Measurements from ENCODE around the gene UBE3A. TPM values are rescaled to one million over a fixed set of nuclear protein-coding genes. Genes with fewer than 3 reads are reported as not detected.
"Not testable (repeated sequence)": the region's sequence is repeated elsewhere in the genome, so short reads cannot be mapped to it uniquely, and the experiment has no call there.

The UBE3A gene
- total RNA-seq, 1 experiment from 2014 or later, result 67.6 TPM

DNA sequence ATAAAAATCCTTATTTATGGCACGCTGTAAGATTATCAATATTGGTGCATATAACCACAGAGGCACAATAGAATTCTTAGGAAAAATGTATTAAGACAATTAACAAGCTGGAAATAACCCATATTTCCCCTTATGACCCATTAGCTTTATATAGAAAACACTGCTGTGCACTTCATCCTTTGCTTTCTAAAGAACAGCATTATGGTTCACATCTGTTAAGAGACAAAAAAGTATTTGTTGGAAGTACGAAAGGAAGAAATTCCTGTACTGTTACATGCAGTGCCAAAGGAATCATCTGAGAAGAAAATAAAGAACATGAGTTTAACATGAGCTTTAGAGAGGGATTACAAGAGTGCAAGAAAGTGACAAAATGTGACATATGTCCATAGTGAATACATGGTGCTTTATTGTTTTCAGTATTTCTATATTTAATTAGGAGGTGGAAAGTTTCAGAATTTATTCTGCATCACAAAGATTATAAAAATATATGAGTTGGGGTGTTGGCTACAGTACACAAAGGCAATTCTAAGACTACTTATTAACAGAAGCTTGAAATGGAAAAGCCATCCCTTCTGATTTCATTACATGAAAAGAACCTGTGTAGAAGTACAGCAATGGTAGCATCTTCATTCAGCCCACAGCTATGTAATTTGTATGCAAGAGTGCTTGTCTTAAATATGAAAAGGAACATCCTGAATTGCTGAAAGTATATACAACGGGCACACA, 6.8 kb downstream of the UBE3A start:
- no peak for DNase-seq (ENCODE audit: low read depth in 1 of 2, low spot score in 2 of 2)
- H3K27me3 ChIP-seq (replicated peaks), result no peaks in the 10 kb centered on the region
- H3K36me3 ChIP-seq, result peaks cover 24% of the 10 kb centered on the region
- no peaks in the 10 kb centered on the region; the same call in 1 of the 2 replicates for H3K4me1 ChIP-seq (replicated peaks)
- H3K4me3 ChIP-seq, result no peak overlapping the region
- no peaks in the 10 kb centered on the region; the same call in 1 of the 2 replicates for H3K9me3 ChIP-seq (replicated peaks)
- H3K27ac ChIP-seq, result no peak overlapping the region

DNA sequence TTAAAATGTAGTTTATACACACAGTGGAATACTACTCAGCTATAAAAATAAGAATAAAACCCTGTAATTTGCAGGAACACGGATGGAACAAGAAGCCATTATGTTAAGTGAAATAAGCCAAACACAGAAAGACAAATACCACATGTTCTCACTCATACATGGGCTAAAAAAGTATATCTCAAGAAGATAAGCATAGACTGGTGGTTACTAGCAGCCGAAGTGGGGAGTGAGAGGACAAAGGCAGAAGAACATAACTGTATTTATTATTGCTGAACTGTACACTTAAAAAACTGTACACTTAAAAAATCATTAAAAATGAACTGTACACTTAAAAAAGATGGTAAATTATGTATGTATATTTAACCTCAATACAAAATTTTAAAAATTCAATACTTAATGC, 11.0 kb downstream of the UBE3A start:
- Histone ChIP-seq H3K36me3 (peaks cover 16% of the 10 kb centered on the region), H3K27me3 (replicated peaks) (no peaks in the 10 kb centered on the region), H3K4me1 (replicated peaks) (no peaks in the 10 kb centered on the region; the same call in 1 of the 2 replicates), H3K4me3 (no peak overlapping the region), H3K27ac (no peak overlapping the region), H3K9me3 (replicated peaks) (no peaks in the 10 kb centered on the region)
- no peak for DNase-seq (ENCODE audit: low read depth in 1 of 2, low spot score in 2 of 2)

DNA sequence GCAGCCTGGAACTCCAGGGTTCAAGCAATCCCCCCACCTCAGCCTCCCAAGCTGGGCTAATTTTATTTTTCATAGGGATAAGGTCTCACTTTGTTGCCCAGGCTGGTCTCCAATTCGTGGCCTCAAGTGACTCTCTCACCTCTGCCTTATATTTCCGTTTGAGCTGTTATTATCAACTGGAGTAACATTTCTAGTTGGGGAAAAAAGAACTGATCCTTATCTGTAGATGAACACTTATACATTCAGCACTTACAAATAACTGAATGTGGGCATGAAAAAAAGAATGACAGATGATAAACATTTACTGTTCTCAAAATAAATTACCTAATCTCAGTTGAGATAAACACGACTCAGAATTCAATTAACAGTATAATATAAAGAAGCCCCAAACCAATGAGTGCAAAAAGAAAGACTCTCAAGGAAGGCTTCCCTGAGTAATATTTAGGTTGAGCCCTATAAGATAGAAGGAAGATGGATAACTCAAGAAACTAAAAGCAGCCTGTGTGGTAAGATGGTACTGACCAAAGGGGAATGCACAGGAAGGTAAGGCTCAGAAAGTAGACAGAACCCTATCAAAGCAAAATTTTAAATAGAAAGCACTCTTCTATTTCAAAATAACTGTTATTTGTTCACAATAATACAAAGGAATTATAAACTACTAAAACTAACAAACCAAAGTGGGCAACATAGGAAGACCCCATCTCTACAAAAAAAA, 11.8 kb downstream of the UBE3A start:
- no peak for DNase-seq (ENCODE audit: low read depth in 1 of 2, low spot score in 2 of 2)
- no peaks in the 10 kb centered on the region; the same call in 1 of the 2 replicates for H3K4me1 ChIP-seq (replicated peaks)
- H3K27me3 ChIP-seq (replicated peaks), result no peaks in the 10 kb centered on the region
- H3K4me3 ChIP-seq, result no peak overlapping the region
- peaks cover 17% of the 10 kb centered on the region for H3K36me3 ChIP-seq
- no peaks in the 10 kb centered on the region for H3K9me3 ChIP-seq (replicated peaks)
- no peak overlapping the region for H3K27ac ChIP-seq

DNA sequence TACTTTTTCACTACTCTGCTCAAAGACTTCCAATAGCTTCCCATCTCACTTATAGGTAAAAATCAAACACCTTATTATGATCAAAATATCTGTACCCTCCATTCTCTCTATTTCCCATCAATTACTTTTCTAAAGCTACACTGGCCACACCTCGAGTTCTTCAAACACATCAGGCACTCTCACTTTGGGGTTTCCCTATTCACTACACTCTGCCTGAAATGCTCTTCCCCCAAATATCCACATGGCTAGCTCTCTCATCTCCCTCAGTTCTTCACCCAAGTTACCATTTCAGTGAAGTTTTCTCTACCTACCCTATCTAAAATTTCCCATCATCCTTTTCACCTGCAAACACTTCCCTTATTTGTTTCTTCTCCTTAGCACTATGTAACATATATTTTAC, 14.8 kb downstream of the UBE3A start:
- no peaks in the 10 kb centered on the region; the same call in 1 of the 2 replicates for H3K4me1 ChIP-seq (replicated peaks)
- no peak for DNase-seq (ENCODE audit: low read depth in 1 of 2, low spot score in 2 of 2)
- no peaks in the 10 kb centered on the region for H3K27me3 ChIP-seq (replicated peaks)
- no peak overlapping the region for H3K4me3 ChIP-seq
- no peak overlapping the region for H3K27ac ChIP-seq
- H3K36me3 ChIP-seq, result peaks cover 21% of the 10 kb centered on the region
- H3K9me3 ChIP-seq (replicated peaks), result no peaks in the 10 kb centered on the region

DNA sequence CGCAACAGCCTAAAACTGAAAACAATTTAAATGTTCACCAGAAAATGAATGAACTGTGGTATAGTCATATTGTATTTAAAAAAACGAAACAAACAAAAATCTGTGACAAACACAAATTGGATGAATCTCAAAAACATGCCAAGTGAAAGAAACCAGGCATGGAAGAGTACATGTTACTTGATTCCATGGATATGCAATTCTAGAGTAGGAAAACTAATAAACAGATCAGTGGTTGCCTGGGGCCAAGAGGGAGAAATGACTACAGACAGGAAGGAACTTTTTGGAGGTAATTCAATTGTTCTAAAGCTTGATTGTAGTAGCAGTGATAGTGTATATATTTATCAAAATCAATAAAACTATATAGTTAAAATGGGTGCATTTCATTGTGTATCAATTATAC, 16.8 kb downstream of the UBE3A start:
- Histone ChIP-seq H3K4me3 (no peak overlapping the region), H3K4me1 (replicated peaks) (no peaks in the 10 kb centered on the region; the same call in 1 of the 2 replicates), H3K27ac (no peak overlapping the region), H3K9me3 (replicated peaks) (no peaks in the 10 kb centered on the region), H3K27me3 (replicated peaks) (no peaks in the 10 kb centered on the region), H3K36me3 (peaks cover 30% of the 10 kb centered on the region)
- DNase-seq (ENCODE audit: low read depth in 1 of 2, low spot score in 2 of 2), result no peak

DNA sequence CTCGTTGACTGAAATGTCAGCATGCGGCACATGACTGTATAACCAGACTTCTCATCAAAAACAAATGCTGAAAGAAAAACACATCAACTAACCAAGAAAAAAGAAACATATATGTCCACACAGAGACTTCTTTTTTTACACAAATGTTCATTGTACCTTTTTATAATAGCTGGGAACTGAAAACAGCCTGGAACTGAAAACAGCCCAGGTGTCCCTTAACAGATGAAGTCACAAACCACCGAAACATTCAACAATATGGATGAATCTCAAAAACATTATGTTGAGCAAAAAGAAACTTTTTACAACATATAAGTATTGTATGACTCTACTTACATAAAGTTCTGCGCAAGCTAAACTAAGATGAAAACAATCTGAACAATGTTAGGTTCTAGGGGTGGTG, 20.6 kb downstream of the UBE3A start:
- no peak overlapping the region for H3K4me3 ChIP-seq
- H3K27me3 ChIP-seq (replicated peaks), result no peaks in the 10 kb centered on the region
- no peak overlapping the region for H3K27ac ChIP-seq
- H3K9me3 ChIP-seq (replicated peaks), result no peaks in the 10 kb centered on the region
- H3K4me1 ChIP-seq (replicated peaks), result no peaks in the 10 kb centered on the region
- peaks cover 21% of the 10 kb centered on the region for H3K36me3 ChIP-seq
- no peak for DNase-seq (ENCODE audit: low read depth in 1 of 2, low spot score in 2 of 2)

DNA sequence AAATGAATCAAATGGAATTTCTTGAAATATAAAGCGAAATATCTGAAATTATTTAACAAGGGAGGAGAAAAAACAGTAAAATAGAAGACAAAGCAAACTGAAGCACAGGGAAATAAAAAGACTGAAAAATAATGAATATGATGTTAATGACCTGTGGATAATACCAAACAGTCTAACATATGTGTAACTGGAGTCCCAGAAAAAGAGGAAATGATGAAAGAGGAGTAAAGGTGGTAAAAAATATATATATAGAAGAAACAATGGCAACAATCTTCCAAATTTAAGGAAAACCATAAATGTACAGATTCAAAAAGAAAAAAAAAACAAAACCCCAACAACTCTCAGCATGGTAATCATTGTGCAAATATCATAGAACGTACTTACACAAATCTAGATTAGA, 21.2 kb downstream of the UBE3A start:
- H3K36me3 ChIP-seq, result peaks cover 21% of the 10 kb centered on the region
- no peaks in the 10 kb centered on the region for H3K4me1 ChIP-seq (replicated peaks)
- H3K27me3 ChIP-seq (replicated peaks), result no peaks in the 10 kb centered on the region
- H3K27ac ChIP-seq, result no peak overlapping the region
- DNase-seq (ENCODE audit: low read depth in 1 of 2, low spot score in 2 of 2), result no peak
- H3K9me3 ChIP-seq (replicated peaks), result no peaks in the 10 kb centered on the region
- H3K4me3 ChIP-seq, result no peak overlapping the region

DNA sequence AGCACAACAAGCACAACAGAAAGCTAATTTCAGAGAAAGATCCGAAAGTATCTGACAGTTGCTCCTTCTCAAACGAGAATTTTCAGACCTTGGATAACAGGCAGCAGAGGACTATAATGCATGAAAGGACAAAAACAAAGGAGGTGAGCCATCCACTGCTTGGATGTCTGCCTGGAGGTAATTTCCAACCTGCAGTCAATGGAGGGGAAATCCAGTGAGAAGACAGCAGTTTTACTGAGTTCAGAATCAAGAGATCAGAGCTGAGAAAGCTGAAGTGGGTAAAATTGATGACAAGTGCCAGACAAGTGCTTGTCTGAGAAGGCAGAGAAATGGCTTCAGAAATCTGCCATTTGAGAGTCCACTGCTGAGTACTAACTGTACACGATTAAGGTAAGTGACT, 22.1 kb downstream of the UBE3A start:
- Histone ChIP-seq H3K36me3 (peaks cover 17% of the 10 kb centered on the region), H3K4me3 (no peak overlapping the region), H3K27ac (no peak overlapping the region), H3K4me1 (replicated peaks) (no peaks in the 10 kb centered on the region), H3K27me3 (replicated peaks) (no peaks in the 10 kb centered on the region), H3K9me3 (replicated peaks) (no peaks in the 10 kb centered on the region)
- no peak for DNase-seq (ENCODE audit: low read depth in 1 of 2, low spot score in 2 of 2)

DNA sequence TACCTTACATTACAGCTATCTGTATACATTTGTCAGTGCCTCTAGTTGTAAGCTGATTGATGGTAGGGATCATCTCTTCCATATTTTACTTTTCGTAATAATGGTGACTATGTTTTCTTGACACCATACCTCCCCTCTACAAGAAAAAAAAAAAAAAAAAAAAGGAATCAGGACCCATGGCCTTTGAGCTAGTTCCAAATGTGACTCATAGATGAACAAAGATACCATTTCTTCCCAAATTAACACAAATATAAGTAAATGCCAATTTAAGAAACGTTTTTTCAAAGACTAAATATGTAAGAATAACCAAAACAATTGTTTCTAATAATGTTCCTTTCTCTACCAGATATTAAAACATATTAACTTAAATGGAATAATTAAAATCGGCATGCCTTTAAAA, 23.1 kb downstream of the UBE3A start:
- Histone ChIP-seq H3K36me3 (peaks cover 14% of the 10 kb centered on the region), H3K4me3 (no peak overlapping the region), H3K4me1 (replicated peaks) (no peaks in the 10 kb centered on the region), H3K27me3 (replicated peaks) (no peaks in the 10 kb centered on the region), H3K27ac (no peak overlapping the region), H3K9me3 (replicated peaks) (no peaks in the 10 kb centered on the region)
- no peak for DNase-seq (ENCODE audit: low read depth in 1 of 2, low spot score in 2 of 2)

DNA sequence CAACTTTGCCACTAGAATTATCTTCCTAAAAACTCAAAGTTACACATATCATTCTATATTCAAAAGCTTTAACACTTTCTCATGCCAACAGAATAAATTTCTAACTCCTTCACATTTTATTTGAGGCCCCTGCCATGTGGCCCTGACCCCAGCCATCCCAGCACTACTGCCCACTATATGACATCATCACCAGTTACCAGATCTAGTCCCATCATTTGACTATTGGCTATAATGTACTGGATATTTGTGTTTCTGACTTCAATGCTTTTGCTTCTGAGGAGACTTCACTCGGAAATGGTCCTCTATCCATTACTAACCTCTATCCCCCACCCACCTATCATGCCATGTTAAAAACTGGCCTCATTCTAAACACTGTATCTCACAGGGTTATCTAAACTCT, 23.6 kb downstream of the UBE3A start:
- H3K4me1 ChIP-seq (replicated peaks), result no peaks in the 10 kb centered on the region
- DNase-seq (ENCODE audit: low read depth in 1 of 2, low spot score in 2 of 2), result no peak
- no peaks in the 10 kb centered on the region for H3K9me3 ChIP-seq (replicated peaks)
- H3K4me3 ChIP-seq, result no peak overlapping the region
- no peaks in the 10 kb centered on the region for H3K27me3 ChIP-seq (replicated peaks)
- H3K27ac ChIP-seq, result no peak overlapping the region
- peaks cover 16% of the 10 kb centered on the region for H3K36me3 ChIP-seq

DNA sequence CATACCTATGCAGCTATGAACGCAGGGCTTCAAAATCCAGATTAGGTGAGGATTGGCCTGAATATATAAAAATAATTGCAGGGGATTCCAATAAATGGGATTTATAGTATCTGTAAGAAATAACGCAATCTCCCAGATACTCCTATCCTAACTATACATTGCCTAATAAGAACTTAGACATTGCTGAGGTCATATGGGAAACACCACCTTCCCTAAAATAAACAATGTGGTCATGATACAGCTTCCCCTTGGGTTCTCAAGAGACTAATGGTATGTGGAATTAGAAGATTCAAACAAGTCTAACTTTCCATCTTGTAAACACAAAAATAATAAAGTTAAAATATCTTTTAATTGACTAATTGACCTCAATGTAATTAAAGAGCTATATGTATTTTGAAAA, 28.2 kb downstream of the UBE3A start:
- no peak overlapping the region for H3K4me3 ChIP-seq
- H3K9me3 ChIP-seq (replicated peaks), result no peaks in the 10 kb centered on the region
- H3K4me1 ChIP-seq (replicated peaks), result no peaks in the 10 kb centered on the region
- no peaks in the 10 kb centered on the region for H3K27me3 ChIP-seq (replicated peaks)
- no peak overlapping the region for H3K27ac ChIP-seq
- DNase-seq (ENCODE audit: low read depth in 1 of 2, low spot score in 2 of 2), result no peak
- H3K36me3 ChIP-seq, result peaks cover 13% of the 10 kb centered on the region

DNA sequence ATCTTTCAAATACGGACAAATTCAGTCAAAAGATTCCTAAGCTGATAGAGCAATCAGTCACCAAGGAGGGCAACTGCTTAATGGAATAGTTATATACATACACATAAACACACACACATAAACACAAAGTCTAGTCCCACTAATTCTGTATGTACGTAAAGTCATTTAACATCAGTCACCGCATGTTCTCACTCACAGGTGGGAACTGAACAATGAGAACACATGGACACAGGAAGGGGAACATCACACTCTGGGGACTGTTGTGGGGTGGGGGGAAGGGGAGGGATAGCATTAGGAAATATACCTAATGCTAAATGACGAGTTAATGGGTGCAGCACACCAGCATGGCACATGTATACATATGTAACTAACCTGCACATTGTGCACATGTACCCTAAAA, 29.1 kb downstream of the UBE3A start:
- not testable (repeated sequence) for H3K27me3 ChIP-seq (replicated peaks)

DNA sequence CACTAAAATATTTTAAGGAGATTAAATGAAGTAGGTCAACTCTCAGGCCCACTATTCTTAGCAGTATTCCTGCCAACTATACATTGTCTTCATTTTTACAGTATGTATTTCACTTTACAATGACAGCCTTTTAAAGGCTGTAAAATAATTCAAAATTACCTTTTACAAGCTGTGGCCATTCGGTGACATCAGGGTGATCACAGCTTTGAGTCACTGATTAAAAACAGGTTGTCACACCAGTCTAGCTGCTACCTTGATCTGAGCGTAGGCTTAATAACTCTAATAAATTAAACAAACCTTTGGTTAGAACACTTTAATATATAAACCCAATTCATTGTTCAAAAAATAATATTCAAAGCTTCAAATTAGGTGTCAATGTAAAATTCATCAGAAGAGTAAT, 29.9 kb downstream of the UBE3A start:
- no peak overlapping the region for H3K4me3 ChIP-seq
- H3K4me1 ChIP-seq (replicated peaks), result no peaks in the 10 kb centered on the region
- H3K27ac ChIP-seq, result no peak overlapping the region
- no peaks in the 10 kb centered on the region for H3K9me3 ChIP-seq (replicated peaks)
- H3K36me3 ChIP-seq, result peaks cover 29% of the 10 kb centered on the region
- DNase-seq (ENCODE audit: low read depth in 1 of 2, low spot score in 2 of 2), result no peak
- H3K27me3 ChIP-seq (replicated peaks), result no peaks in the 10 kb centered on the region

More for the DNA sequence above, 29.1 kb downstream of the UBE3A start:
- H3K9me3 ChIP-seq (replicated peaks); H3K4me1 ChIP-seq (replicated peaks); H3K27ac ChIP-seq; DNase-seq (ENCODE audit: low read depth in 1 of 2, low spot score in 2 of 2); H3K4me3 ChIP-seq: not testable (repeated sequence)
- H3K36me3 ChIP-seq, result peaks cover 23% of the 10 kb centered on the region

DNA sequence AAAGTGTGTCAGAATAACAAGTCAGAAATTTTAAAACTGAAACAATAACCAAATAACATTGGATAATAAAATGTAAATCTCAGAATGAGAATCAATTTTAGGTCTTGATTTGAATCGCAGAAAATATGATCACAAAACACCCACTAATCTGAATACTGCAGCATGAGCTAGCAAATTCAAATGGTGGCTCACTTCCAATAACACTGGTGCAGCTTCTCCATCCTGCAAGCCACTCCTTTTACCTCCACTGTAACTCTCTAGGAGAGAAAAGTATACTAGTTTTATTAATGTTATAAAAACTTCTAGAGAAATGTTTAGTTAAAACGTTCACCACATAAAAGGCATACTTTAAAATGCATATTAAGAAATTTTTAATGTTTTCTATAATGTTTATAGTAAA, 30.4 kb downstream of the UBE3A start:
- Histone ChIP-seq H3K27me3 (replicated peaks) (no peaks in the 10 kb centered on the region), H3K4me1 (replicated peaks) (no peaks in the 10 kb centered on the region)
- DNase-seq (ENCODE audit: low read depth in 1 of 2, low spot score in 2 of 2), result no peak

More for the DNA sequence above, 30.4 kb downstream of the UBE3A start:
- H3K9me3 ChIP-seq (replicated peaks), result no peaks in the 10 kb centered on the region
- H3K36me3 ChIP-seq, result peaks cover 29% of the 10 kb centered on the region
- no peak overlapping the region for H3K27ac ChIP-seq
- H3K4me3 ChIP-seq, result no peak overlapping the region

Measured in SJSA1 (cell line).